ENCODE measurements around the gene NRCAM. TPM values are rescaled to one million over a fixed set of nuclear protein-coding genes. Genes with fewer than 3 reads are reported as not detected.

The NRCAM gene
- total RNA-seq, 1 experiment from 2014 or later: 45.7 TPM

GRCh38 chr7:108329514-108329913, 126.7 kb downstream of the NRCAM start:
- Histone ChIP-seq H3K4me3 (ENCODE audit: low read depth, low read length, poor library complexity, severe bottlenecking) (no peak overlapping the region), H3K4me1 (ENCODE audit: insufficient read depth, low read length, poor library complexity, severe bottlenecking) (peaks cover 39% of the 10 kb centered on the region), H3K27me3 (replicated peaks; ENCODE audit: insufficient read depth, low read depth, low read length, poor library complexity) (no peaks in the 10 kb centered on the region), H3K36me3 (ENCODE audit: insufficient read depth, low read length, poor library complexity, severe bottlenecking) (no peaks in the 10 kb centered on the region), H3K9me3 (ENCODE audit: low read depth, low read length, poor library complexity, severe bottlenecking) (no peaks in the 10 kb centered on the region), H3K27ac (ENCODE audit: low read depth, low read length, poor library complexity, severe bottlenecking) (no peak overlapping the region)
- no TSS peak for BruUV-seq (replicated peaks)
- ChIA-PET POLR2A (ENCODE audit: low non-redundant PET) (no interaction called here), CTCF (no interaction called here)
- TF ChIP-seq EZH2 (IDR thresholded peaks at IDR 0.05; ENCODE audit: borderline replicate concordance, low read depth, low read length, poor library complexity, severe bottlenecking): no peak
- no peak for TF ChIP-seq CTCF (conservative IDR thresholded peaks at IDR 0.05; ENCODE audit: low read depth, low read length)
- DNase-seq (ENCODE audit: low spot score): no peak
- intact Hi-C loops (cut with micrococcal nuclease; ENCODE audit: unreplicated experiment): no loop called here

GRCh38 chr7:108328174-108328651, 128.0 kb downstream of the NRCAM start:
- H3K36me3 ChIP-seq (ENCODE audit: insufficient read depth, low read length, poor library complexity, severe bottlenecking): no peaks in the 10 kb centered on the region
- H3K27ac ChIP-seq (ENCODE audit: low read depth, low read length, poor library complexity, severe bottlenecking): no peak overlapping the region
- no peaks in the 10 kb centered on the region for H3K9me3 ChIP-seq (ENCODE audit: low read depth, low read length, poor library complexity, severe bottlenecking)
- H3K4me3 ChIP-seq (ENCODE audit: low read depth, low read length, poor library complexity, severe bottlenecking): no peak overlapping the region
- ChIA-PET CTCF (no interaction called here), POLR2A (ENCODE audit: low non-redundant PET) (no interaction called here)
- BruUV-seq (replicated peaks): no TSS peak
- no peak for TF ChIP-seq CTCF (conservative IDR thresholded peaks at IDR 0.05; ENCODE audit: low read depth, low read length)
- no peak for TF ChIP-seq EZH2 (IDR thresholded peaks at IDR 0.05; ENCODE audit: borderline replicate concordance, low read depth, low read length, poor library complexity, severe bottlenecking)
- peaks cover 52% of the 10 kb centered on the region for H3K4me1 ChIP-seq (ENCODE audit: insufficient read depth, low read length, poor library complexity, severe bottlenecking)
- DNase-seq (ENCODE audit: low spot score): no peak
- intact Hi-C loops (cut with micrococcal nuclease; ENCODE audit: unreplicated experiment): no loop called here
- no peaks in the 10 kb centered on the region for H3K27me3 ChIP-seq (replicated peaks; ENCODE audit: insufficient read depth, low read depth, low read length, poor library complexity)

- no peaks in the 10 kb centered on the region for H3K27me3 ChIP-seq (replicated peaks; ENCODE audit: insufficient read depth, low read depth, low read length, poor library complexity)
- no peak for TF ChIP-seq CTCF (conservative IDR thresholded peaks at IDR 0.05; ENCODE audit: low read depth, low read length)
- TF ChIP-seq EZH2 (IDR thresholded peaks at IDR 0.05; ENCODE audit: borderline replicate concordance, low read depth, low read length, poor library complexity, severe bottlenecking): no peak
- H3K4me1 ChIP-seq (ENCODE audit: insufficient read depth, low read length, poor library complexity, severe bottlenecking): peaks cover 55% of the 10 kb centered on the region
- no peaks in the 10 kb centered on the region for H3K36me3 ChIP-seq (ENCODE audit: insufficient read depth, low read length, poor library complexity, severe bottlenecking)
- ChIA-PET POLR2A (ENCODE audit: low non-redundant PET) (no interaction called here), CTCF (no interaction called here)
- no peak for DNase-seq (ENCODE audit: low spot score)
- H3K9me3 ChIP-seq (ENCODE audit: low read depth, low read length, poor library complexity, severe bottlenecking): no peaks in the 10 kb centered on the region
- intact Hi-C loops (cut with micrococcal nuclease; ENCODE audit: unreplicated experiment): no loop called here
- H3K27ac ChIP-seq (ENCODE audit: low read depth, low read length, poor library complexity, severe bottlenecking): no peak overlapping the region
- BruUV-seq (replicated peaks): no TSS peak
- H3K4me3 ChIP-seq (ENCODE audit: low read depth, low read length, poor library complexity, severe bottlenecking): no peak overlapping the region
Observed at GRCh38 chr7:108327353-108327752, 128.9 kb downstream of the NRCAM start.

All from A673 (cell line).